ENCODE measurements around the gene PGF.
A peak's percentile ranks its signal among the peaks of the same experiment; 100 is the strongest.

PGF gene

GRCh38 chr14:74892745-74893144, 62.7 kb downstream of the PGF start:
- DNase-seq, result peak in 37 of 42 donors; percentile 23 to 85 (median 54)
- intact Hi-C loops (cut with DNase I), result no loop called here

GRCh38 chr14:74891870-74892269, 63.5 kb downstream of the PGF start:
- no peak for DNase-seq

More at GRCh38 chr14:74891870-74892269, 63.5 kb downstream of the PGF start:
- intact Hi-C loops (cut with DNase I), result no loop called here

Measured in head of caudate nucleus (tissue), 42 donors.